Effector CD4-positive, alpha-beta T cell (primary cell): ENCODE data around the gene RAPGEFL1.
"Not testable (repeated sequence)": the region's sequence is repeated elsewhere in the genome, so short reads cannot be mapped to it uniquely, and the experiment has no call there.

ENCODE experiments used
- DNase-seq: peaks from one replicate; pipeline ENCODE4 v3.0.0-alpha.2; 2020
- total RNA-seq: gene quantifications from one replicate; lab custom pipeline; 2026; lab: John Stamatoyannopoulos, UW

The RAPGEFL1 gene
- total RNA-seq = 12.4 reads per million, percentile 36 among the genes with 10 or more reads in this experiment

GRCh38 chr17:40177275-40177874 lies at the start of gene RAPGEFL1:
TSS of gene RAPGEFL1 (plus strand) at chr17:40177470. CDS start at chr17:40177862, 392 bp downstream.
- DNase-seq = peak; percentile 70

- no peak for DNase-seq
Measured at GRCh38 chr17:40129498-40129897, 47.8 kb upstream of the RAPGEFL1 start.

- DNase-seq = no peak
Measured at GRCh38 chr17:40130352-40131042, 46.8 kb upstream of the RAPGEFL1 start.

- no peak for DNase-seq
Measured at GRCh38 chr17:40134184-40134583, 43.1 kb upstream of the RAPGEFL1 start.

- DNase-seq = no peak
Measured at GRCh38 chr17:40135817-40136216, 41.5 kb upstream of the RAPGEFL1 start.

- no peak for DNase-seq
Measured at GRCh38 chr17:40139566-40140058, 37.7 kb upstream of the RAPGEFL1 start.

GRCh38 chr17:40143166-40143565 lies 34.1 kb upstream of the RAPGEFL1 start:
- not testable (repeated sequence) for DNase-seq

- no peak for DNase-seq
Measured at GRCh38 chr17:40145476-40145875, 31.8 kb upstream of the RAPGEFL1 start.

- no peak for DNase-seq
Measured at GRCh38 chr17:40148527-40148926, 28.7 kb upstream of the RAPGEFL1 start.

GRCh38 chr17:40150276-40150675 lies 27.0 kb upstream of the RAPGEFL1 start:
- DNase-seq = no peak

GRCh38 chr17:40151414-40151963 lies 25.8 kb upstream of the RAPGEFL1 start:
- no peak for DNase-seq

- DNase-seq = no peak
Measured at GRCh38 chr17:40153603-40154236, 23.6 kb upstream of the RAPGEFL1 start.

GRCh38 chr17:40157973-40158372 lies 19.3 kb upstream of the RAPGEFL1 start:
- no peak for DNase-seq

GRCh38 chr17:40158438-40159013 lies 18.7 kb upstream of the RAPGEFL1 start:
- no peak for DNase-seq

- DNase-seq = no peak
Measured at GRCh38 chr17:40159456-40159855, 17.8 kb upstream of the RAPGEFL1 start.

GRCh38 chr17:40167685-40168261 lies 9.5 kb upstream of the RAPGEFL1 start:
- DNase-seq = no peak

GRCh38 chr17:40168262-40168832 lies 8.9 kb upstream of the RAPGEFL1 start:
- DNase-seq = peak; percentile 27

- DNase-seq = no peak
Measured at GRCh38 chr17:40170325-40170724, 6.9 kb upstream of the RAPGEFL1 start.

- no peak for DNase-seq
Measured at GRCh38 chr17:40171750-40172149, 5.5 kb upstream of the RAPGEFL1 start.

GRCh38 chr17:40173091-40173777 lies 4.0 kb upstream of the RAPGEFL1 start:
- DNase-seq = no peak

GRCh38 chr17:40173778-40174135 lies 3.5 kb upstream of the RAPGEFL1 start:
- DNase-seq = no peak

GRCh38 chr17:40174514-40174913 lies 2.8 kb upstream of the RAPGEFL1 start:
- DNase-seq = no peak
